ENCODE measurements around the gene PLA2G1B.

PLA2G1B gene

GRCh38 chr12:120327593-120327992 is at the start of gene PLA2G1B:
Gene PLA2G1B, minus strand, starts transcription at chr12:120327779. Its CDS starts 26 bp downstream, at chr12:120327753.
- no peak for DNase-seq (ENCODE audit: low read depth in 2 of 2)

GRCh38 chr12:120376934-120377572 is 49.5 kb upstream of the PLA2G1B start:
- no peak for DNase-seq (ENCODE audit: low read depth in 2 of 2)

- no peak for DNase-seq (ENCODE audit: low read depth in 2 of 2)
Observed at GRCh38 chr12:120376416-120376815, 48.8 kb upstream of the PLA2G1B start.

- no peak for DNase-seq (ENCODE audit: low read depth in 2 of 2)
Observed at GRCh38 chr12:120376009-120376408, 48.4 kb upstream of the PLA2G1B start.

GRCh38 chr12:120373683-120374082 is 46.1 kb upstream of the PLA2G1B start:
- no peak for DNase-seq (ENCODE audit: low read depth in 2 of 2)

GRCh38 chr12:120370343-120371243 is 43.0 kb upstream of the PLA2G1B start:
- DNase-seq (ENCODE audit: low read depth in 2 of 2): no peak

- no peak for DNase-seq (ENCODE audit: low read depth in 2 of 2)
Observed at GRCh38 chr12:120369603-120370342, 42.2 kb upstream of the PLA2G1B start.

- DNase-seq (ENCODE audit: low read depth in 2 of 2): no peak
Observed at GRCh38 chr12:120368789-120369602, 41.4 kb upstream of the PLA2G1B start, which contains the start of gene MSI1. Gene MSI1, minus strand, starts transcription at chr12:120369164. Its CDS starts 73 bp downstream, at chr12:120369091.

- no peak for DNase-seq (ENCODE audit: low read depth in 2 of 2)
Observed at GRCh38 chr12:120367924-120368788, 40.6 kb upstream of the PLA2G1B start.

GRCh38 chr12:120367233-120367923 is 39.8 kb upstream of the PLA2G1B start:
- DNase-seq (ENCODE audit: low read depth in 2 of 2): no peak

GRCh38 chr12:120366845-120367232 is 39.3 kb upstream of the PLA2G1B start:
- no peak for DNase-seq (ENCODE audit: low read depth in 2 of 2)

GRCh38 chr12:120366341-120366705 is 38.7 kb upstream of the PLA2G1B start:
- no peak for DNase-seq (ENCODE audit: low read depth in 2 of 2)

GRCh38 chr12:120365675-120366340 is 38.2 kb upstream of the PLA2G1B start:
- DNase-seq (ENCODE audit: low read depth in 2 of 2): no peak

GRCh38 chr12:120364487-120364886 is 36.9 kb upstream of the PLA2G1B start:
- no peak for DNase-seq (ENCODE audit: low read depth in 2 of 2)

GRCh38 chr12:120363274-120363855 is 35.8 kb upstream of the PLA2G1B start:
- no peak for DNase-seq (ENCODE audit: low read depth in 2 of 2)

- no peak for DNase-seq (ENCODE audit: low read depth in 2 of 2)
Observed at GRCh38 chr12:120362516-120363273, 35.1 kb upstream of the PLA2G1B start.

- no peak for DNase-seq (ENCODE audit: low read depth in 2 of 2)
Observed at GRCh38 chr12:120361506-120362208, 34.1 kb upstream of the PLA2G1B start.

GRCh38 chr12:120359128-120359527 is 31.5 kb upstream of the PLA2G1B start:
- no peak for DNase-seq (ENCODE audit: low read depth in 2 of 2)

Data from stimulated activated CD4-positive, alpha-beta T cell treated with anti-CD3 and anti-CD28 coated beads, Interleukin-1b, Interleukin-23, amount 100 ng/mL, for 1 hour (primary cell).